IPS DF 4.7 (cell line): Measurements from ENCODE around the gene CIDEB.
"Not testable (repeated sequence)": the region's sequence is repeated elsewhere in the genome, so short reads cannot be mapped to it uniquely, and the experiment has no call there.

Experiments
- DNase-seq: peaks from one replicate; pipeline ENCODE4 v3.0.0-alpha.2; 2013; ENCODE audit warnings: low spot score; ENCODE audit errors: extremely low read depth

Gene CIDEB, protein sequence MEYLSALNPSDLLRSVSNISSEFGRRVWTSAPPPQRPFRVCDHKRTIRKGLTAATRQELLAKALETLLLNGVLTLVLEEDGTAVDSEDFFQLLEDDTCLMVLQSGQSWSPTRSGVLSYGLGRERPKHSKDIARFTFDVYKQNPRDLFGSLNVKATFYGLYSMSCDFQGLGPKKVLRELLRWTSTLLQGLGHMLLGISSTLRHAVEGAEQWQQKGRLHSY

DNA sequence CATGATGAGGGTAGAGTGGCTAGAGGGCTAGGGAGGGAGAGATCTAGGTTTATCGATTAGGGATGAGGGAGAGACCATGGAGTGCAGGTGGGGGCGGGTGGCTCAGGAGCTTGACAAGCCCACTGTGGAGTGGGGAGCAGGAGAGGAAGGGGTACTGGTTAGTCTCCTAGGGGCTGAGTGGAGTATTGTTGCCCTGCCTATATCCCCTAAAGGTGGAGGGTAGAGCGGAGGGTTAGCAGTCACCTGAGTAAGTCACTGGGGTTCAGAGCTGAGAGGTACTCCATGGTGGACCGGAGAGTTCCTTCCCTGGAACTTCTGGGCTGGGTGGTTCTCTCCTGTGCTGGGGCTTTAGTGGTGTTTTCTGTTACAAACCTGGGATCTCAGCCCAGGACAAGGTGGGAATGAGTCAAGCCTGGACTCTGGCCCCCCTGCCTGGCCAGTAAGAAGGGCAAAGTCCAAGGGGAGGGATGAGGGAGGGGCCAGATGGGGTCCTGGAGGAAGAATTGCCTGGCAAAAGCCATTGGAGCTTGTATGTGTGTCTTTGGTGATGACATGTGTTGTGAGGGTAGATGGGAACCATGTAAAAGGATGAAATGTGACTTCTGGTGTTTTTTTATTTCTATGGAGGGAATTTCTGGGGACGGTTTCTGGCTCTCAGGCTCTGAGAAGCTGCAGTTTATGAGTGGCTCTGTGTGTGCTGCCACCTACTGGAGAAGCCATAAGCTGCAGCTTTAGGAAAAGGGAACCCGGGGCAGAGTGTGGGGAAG is at the start of gene CIDEB:
CIDEB (minus strand) TSS at position 403 of the 767 bp plus-strand sequence; CDS start at position 284, 119 bp downstream.
- DNase-seq, result no peak

- DNase-seq, result no peak
Observed at GRCh38 chr14:24356208-24356607, 48.4 kb upstream of the CIDEB start.

- no peak for DNase-seq
Observed at GRCh38 chr14:24355009-24355408, 47.2 kb upstream of the CIDEB start.

- DNase-seq, result not testable (repeated sequence)
Observed at GRCh38 chr14:24354482-24354825, 46.7 kb upstream of the CIDEB start.

DNA sequence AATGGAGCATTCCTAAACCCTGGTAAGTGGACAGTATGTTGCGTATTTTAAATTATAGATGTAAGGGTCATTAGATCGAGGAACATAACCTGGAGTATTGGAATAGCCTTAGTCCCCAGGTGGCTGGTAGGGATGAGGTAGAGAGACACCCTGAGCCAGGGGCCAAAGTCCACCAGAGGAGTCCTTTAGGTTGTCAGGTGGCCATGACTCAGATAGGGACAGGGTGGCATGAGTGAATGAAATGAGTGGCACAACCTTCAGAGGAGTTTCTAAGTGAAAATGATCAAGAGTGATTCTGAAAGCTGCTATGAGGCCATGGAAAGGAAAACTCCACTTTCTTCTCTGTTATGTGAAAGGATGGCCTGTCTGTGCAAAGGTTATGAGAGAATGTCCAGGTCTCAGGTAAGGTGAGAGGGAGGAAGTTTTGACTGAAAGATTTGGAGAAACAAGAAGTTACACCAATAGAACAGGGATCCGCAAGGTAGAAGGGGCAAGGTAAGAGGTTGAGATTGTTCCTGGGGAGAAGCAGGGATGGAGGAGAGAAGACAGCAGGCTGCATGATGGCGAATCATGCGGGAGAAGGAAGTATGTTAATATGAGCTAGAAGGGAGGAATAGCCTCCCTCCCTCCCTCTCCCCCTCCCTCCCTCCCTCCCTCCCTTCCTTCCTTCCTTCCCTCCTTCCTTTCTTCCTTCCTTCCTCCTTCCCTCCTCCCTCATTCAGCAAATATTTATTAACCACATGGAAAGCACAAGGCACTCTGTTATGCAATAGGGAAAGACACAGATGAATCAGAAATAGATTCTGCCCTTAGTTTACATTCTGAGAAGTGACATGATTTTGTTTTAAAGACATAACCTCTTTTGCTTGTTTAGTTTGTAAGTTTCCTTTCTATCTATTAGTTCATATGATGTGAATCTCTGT is 46.0 kb upstream of the CIDEB start:
- no peak for DNase-seq

GRCh38 chr14:24351517-24351916 is 43.7 kb upstream of the CIDEB start:
- DNase-seq, result no peak

DNA sequence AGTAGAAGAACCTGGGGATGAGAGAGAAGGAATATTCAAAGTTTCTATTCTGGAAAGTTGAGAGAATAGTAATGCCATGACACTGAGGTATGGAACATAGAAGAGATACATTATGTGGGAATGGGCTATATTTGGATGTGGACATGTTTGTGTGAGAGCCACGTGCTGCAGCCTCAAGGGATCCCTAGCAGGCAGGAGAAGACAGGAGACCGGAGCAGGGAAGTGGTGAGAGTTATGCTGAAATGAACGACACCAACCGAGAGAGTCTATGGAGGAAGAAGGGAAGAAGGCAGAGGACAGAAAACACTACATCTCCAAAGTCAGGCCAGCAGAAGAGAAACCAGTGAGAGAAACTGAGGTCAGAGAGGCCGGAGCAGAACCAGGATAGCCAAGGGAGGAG is 42.0 kb upstream of the CIDEB start:
- no peak for DNase-seq

DNA sequence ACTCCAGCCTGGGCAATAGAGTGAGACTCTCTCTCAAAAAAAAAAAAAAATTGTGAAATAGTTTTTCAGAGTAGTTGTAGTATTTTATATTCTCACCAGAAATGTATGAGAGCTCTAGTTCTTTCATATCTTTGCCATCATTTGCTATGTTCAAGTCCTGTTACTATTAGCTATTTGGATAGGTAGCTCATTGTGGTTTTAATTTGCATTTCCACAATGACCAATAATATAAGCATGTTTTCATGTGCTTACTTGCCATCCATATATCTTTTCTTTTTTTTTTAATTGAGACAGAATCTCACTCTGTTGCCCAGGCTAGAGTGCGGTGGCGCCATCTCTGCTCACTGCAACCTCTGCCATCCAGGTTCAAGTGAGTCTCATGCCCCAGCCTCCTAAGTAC is 40.4 kb upstream of the CIDEB start:
- no peak for DNase-seq

DNA sequence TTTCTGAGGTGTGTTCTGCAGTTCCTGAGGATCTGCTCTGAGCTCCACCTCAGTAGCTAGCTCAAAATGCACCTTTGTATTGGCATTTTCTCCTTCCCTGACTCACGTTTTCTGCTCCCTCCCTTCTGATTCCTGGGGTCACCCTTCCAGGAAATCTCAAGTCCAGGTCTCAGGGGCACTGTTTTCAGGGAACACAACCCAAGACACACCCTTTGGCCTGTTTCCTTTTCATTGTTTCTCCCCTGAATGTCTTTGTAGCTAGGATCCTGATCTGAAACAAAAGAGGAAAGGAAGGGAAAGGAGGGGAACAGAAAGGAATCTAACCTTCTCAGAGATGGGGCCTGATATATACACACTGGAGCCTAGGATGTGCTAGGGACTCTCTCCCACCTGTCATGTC is 39.4 kb upstream of the CIDEB start:
- no peak for DNase-seq

GRCh38 chr14:24343795-24344660 is 36.3 kb upstream of the CIDEB start:
- DNase-seq, result no peak

DNA sequence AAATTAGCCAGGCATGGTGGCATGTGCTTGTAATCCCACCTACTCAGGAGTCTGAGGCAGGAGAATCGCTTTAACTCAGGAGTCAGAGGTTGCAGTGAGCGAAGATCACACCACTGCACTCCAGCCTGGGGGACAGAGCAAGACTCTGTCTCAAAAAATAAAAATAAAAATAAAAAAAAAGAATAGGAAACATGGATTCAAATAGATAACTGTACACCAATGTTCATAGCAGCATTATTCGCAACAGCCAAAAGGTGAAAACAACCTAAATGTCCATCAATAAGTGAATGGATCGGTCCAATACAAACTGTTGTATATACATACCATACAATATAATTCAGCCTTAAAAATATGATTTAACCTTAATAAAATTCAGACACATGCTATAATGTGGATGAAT is 35.1 kb upstream of the CIDEB start:
- DNase-seq, result no peak

DNA sequence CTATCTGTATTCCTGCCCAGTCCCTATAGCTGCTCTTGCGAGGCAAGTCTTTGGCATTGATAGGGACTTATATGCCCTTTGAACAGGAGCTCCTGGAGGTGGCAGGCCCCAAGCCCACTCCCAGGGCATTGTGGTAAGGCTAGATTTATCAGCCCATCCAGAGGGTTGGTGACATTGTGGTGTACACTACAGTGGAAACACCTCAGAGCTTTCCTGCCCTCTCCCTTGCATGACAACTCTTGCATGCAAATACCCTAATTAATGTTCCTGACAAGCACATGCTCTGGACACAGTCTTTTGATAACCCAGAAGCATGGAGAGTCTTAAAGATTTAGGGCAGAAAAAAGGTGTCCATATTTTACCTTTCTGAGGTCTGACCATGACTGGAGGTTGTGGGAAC is 32.8 kb upstream of the CIDEB start:
- no peak for DNase-seq

- DNase-seq, result no peak
Observed at GRCh38 chr14:24339284-24340151, 31.7 kb upstream of the CIDEB start, which contains the start of gene RIPK3. TSS of gene RIPK3 (minus strand) at chr14:24339991. CDS start at chr14:24339826, 165 bp downstream.

- DNase-seq, result no peak
Observed at GRCh38 chr14:24338843-24339242, 31.1 kb upstream of the CIDEB start.

GRCh38 chr14:24337824-24338175 is 30.0 kb upstream of the CIDEB start:
- no peak for DNase-seq

DNA sequence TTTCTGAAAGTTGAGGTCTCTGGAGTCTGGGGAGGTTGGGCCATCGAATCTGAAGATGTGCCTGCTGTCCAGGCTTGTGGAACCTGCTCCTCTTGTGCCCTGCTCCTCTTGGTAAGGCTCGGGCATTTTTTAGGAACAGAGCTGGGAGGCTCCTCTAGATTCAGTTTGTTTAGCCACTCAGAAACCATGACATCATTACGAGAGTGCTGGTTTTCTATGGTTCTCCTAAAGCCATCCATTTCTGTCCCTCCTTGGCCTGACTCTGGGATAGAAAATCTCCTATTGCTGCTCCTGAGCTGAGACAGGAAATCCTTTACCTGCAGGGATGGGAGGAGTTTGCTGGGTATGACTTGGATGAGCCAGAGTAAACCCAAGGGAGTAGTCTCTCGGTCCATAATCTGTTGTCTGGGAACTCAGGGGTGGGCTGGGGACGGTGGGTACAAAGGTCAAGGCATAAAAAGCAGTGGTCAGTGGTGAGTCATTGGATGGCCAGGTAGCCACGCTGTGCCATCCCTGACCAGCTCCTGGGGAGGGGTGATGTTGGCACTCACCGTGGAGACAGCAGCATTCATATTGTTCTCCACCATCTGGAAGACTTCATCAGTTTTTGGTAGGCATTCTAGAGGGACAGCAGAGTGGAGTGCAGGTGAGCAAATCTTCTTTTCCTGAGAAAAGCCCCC is 29.5 kb upstream of the CIDEB start:
- no peak for DNase-seq

GRCh38 chr14:24335461-24336171 is 27.8 kb upstream of the CIDEB start:
- no peak for DNase-seq

GRCh38 chr14:24334431-24335291 is 26.9 kb upstream of the CIDEB start, which contains the start of gene ADCY4:
TSS of gene ADCY4 (minus strand) at chr14:24335071. CDS start at chr14:24334652, 419 bp downstream.
- no peak for DNase-seq
